A172 (cell line): ENCODE results near the gene SFI1. TPM values are rescaled to one million over a fixed set of nuclear protein-coding genes. Genes with fewer than 3 reads are reported as not detected.
"Not testable (repeated sequence)": the region's sequence is repeated elsewhere in the genome, so short reads cannot be mapped to it uniquely, and the experiment has no call there.

ENCODE experiments used
- DNase-seq: peaks from one replicate; pipeline ENCODE4 v3.0.0-alpha.2; 2015; ENCODE audit warnings: low spot score
- total RNA-seq: library from RNA; depleted of rRNA; stranded (reverse); fragments of >200 nt; shearing (Covaris generic); gene quantifications from 2 replicates; pipeline ENCODE4 v1.2.3, GENCODE V29; 2014; rRNA removed

The SFI1 gene, protein sequence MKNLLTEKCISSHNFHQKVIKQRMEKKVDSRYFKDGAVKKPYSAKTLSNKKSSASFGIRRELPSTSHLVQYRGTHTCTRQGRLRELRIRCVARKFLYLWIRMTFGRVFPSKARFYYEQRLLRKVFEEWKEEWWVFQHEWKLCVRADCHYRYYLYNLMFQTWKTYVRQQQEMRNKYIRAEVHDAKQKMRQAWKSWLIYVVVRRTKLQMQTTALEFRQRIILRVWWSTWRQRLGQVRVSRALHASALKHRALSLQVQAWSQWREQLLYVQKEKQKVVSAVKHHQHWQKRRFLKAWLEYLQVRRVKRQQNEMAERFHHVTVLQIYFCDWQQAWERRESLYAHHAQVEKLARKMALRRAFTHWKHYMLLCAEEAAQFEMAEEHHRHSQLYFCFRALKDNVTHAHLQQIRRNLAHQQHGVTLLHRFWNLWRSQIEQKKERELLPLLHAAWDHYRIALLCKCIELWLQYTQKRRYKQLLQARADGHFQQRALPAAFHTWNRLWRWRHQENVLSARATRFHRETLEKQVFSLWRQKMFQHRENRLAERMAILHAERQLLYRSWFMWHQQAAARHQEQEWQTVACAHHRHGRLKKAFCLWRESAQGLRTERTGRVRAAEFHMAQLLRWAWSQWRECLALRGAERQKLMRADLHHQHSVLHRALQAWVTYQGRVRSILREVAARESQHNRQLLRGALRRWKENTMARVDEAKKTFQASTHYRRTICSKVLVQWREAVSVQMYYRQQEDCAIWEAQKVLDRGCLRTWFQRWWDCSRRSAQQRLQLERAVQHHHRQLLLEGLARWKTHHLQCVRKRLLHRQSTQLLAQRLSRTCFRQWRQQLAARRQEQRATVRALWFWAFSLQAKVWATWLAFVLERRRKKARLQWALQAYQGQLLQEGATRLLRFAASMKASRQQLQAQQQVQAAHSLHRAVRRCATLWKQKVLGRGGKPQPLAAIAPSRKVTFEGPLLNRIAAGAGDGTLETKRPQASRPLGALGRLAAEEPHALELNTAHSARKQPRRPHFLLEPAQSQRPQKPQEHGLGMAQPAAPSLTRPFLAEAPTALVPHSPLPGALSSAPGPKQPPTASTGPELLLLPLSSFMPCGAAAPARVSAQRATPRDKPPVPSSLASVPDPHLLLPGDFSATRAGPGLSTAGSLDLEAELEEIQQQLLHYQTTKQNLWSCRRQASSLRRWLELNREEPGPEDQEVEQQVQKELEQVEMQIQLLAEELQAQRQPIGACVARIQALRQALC
- 5.1 and 11.2 TPM in 2 replicates for total RNA-seq

DNA sequence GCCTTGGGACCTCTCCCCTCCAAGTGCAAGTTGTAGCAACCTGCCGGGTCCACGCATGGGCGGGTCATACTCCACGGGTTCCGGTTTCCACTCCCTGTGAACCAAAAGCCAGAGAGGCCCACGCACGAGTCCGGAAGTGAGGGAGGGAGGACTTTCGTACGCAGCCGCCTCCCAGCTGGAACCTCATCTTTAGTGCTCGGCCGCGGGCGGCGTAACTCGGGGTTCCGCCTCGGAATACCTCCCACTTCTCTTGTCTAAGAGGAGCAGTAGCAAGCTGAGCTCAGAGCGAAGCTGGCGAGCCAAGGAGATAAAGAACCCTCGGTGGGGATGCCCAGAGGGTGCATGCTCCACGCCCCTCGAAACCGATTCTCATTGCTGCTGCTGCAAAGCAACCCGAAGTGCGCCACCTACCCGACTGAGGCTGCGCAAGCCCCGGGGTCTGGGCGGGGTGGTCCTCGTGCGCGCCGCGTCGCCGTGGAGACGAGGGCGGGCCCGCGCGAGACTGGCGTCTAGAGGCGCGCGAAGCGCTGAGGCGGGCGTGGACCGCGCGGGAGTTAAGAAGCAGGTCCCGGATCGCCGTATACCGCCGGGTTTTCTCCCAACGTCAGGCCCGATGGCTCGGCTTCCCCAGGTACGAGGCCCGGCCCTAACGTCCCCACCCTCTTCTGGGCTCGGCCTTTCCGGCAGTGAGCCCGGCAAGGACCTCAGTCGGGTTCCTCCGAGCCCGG, at the start of gene SFI1:
Gene SFI1, plus strand, starts transcription at position 530 of the 728 bp plus-strand sequence. CDS start 11,749 bp downstream, outside the sequence.
- DNase-seq, result peak; percentile 70

DNA sequence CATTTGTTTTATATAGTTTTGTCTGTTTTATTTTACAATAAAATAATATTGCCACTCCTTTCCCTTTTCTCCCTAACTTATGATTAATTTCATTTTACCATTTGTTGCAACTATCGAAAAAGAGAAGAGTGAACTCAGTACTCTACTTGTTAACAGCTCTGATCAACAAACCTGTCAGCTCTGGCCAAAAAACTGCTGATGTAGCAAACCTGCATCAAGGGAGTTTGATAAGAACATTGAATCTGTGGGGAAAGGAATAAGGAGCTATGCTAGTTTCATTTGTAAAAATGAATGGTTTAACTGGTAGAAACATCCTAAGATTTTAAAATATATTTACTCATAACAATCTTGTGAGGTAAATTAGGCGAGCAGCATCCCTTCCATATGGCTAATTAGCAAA, 49.6 kb upstream of the SFI1 start:
- no peak for DNase-seq

DNA sequence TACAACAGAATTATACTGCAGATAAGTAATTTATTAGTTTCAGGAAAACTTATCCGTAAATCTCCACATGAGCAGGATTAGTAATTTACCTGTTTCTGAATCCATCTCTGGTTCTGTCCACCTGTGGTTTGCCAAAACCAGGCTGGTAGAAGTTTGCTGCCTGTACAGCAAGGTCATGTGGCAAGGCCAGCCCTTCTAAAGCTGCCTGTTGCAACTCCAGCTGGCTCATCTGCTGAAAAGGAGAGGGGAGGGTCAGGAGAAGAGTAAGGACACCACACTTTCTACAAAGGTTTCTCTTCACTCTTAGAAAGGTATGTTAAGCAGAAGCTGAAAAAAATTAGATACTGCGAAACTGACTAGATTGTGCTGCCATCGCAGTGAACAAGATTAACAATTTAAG, 49.0 kb upstream of the SFI1 start:
- no peak for DNase-seq

DNA sequence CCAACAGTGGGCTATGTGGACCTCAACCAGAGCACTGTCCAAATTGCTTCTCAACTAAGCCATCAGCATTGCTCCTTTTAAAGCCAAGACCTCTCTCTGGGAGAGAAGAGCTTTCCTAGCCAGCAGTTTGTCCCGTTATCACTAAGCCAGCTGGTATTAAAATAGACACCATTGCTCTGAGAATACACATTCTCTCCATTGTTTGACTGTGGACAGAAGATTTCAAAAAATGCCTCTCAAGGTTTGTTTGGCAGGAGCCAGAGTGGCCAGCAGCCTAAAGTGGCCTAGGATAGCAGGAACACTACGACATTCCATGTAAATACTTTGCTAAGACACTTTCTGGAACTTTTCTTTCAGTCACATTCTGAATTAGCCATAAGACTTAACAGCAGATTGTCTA, 48.0 kb upstream of the SFI1 start:
- DNase-seq, result no peak

DNA sequence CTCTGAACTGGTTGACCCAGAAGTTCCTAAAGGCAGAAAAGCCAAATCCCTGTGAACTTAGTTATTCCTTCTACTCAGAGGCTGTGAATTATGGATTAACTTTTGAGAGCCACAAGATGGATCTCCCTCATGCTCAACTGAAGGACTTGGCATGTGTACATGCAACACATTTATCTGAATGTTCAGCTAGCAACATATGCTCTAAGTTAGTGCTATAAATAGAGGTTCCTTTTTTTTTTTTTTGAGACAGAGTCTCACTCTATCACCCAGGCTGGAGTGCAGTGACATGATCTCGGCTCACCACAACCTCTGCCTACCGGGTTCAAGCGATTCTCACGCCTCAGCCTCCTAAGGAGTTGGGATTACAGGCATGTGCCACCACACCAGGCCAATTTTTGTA, 46.8 kb upstream of the SFI1 start:
- DNase-seq, result no peak

DNA sequence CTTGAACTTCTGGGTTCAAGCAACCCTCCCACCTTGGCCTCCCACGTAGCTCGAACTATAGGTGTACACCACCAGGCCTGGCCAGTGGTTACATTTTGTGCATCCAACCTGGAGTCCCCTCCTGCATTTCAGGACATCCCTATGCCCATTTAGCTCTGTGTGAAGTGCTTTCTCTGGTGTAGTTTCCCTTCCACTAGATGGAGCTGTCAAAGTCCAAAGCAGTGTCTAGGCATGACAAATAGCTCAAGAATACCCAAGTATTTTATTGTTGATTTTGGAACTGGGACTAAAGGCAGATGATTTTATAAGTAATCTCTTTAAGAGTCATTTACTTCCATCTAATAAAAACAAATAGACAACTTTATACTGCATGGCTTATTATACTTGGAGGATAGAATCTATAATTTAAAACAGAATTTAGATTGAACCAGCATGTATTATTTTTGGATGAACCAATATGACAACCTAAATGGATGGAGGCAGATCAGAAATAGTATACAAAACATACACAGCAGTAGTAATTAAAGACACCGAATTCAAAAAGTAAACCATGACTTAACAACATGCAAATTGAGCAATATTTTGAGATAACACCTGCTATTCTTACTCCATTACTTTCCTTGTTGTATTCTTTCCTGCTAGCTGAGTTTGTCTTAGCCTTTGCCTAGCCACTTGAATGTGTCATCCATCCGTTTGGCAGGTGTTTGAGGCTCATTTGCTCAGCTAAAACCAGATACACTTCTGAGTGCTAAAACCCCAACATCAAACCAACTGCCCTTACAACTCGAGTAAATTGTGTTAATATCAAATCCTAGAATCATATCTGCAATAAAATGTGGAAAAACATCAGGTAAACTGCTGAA, 44.4 kb upstream of the SFI1 start:
- peak; percentile 14 for DNase-seq

- DNase-seq, result no peak
Measured at GRCh38 chr22:31461699-31462098, 34.6 kb upstream of the SFI1 start.

GRCh38 chr22:31465307-31465706, 31.0 kb upstream of the SFI1 start:
- DNase-seq, result no peak

- DNase-seq, result no peak
Measured at GRCh38 chr22:31474743-31475142, 21.6 kb upstream of the SFI1 start.

DNA sequence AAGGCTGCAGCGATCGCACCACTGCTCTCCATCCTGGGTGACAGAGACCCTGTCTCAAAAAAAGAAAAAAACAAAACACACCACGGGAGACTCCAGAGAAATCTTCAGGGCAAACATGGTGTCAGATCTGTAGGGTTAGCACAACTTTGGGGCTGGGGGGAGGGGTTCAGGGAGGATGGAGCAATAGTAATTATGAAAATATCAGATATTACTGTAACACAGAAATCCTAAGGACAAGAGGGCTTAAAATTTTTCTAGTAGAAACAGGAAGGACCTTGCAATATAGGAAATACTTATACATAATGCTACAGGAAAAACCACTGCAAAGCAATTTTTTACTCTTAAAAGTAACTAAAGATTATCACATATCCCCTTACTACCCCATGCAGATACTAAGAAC, 20.5 kb upstream of the SFI1 start:
- DNase-seq, result no peak

- no peak for DNase-seq
Measured at GRCh38 chr22:31477329-31477728, 19.0 kb upstream of the SFI1 start.

DNA sequence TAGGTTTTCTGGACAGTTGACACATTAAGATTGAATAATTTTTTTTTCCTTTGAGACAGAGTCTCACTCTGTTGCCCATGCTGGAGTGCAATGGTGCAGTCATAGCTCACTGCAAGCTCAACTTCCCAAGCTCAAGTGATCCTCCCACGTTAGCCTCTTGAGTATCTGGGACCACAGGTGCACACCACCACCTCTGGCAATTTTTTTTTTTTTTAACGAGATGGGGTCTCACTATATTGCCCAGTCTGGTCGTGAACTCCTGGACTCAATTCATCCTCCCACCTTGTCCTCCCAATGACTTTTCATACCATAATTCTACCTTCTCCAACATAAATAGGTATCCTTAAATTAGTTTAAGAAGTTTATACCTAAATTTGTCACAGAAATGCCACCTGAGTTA, 15.2 kb upstream of the SFI1 start:
- no peak for DNase-seq

DNA sequence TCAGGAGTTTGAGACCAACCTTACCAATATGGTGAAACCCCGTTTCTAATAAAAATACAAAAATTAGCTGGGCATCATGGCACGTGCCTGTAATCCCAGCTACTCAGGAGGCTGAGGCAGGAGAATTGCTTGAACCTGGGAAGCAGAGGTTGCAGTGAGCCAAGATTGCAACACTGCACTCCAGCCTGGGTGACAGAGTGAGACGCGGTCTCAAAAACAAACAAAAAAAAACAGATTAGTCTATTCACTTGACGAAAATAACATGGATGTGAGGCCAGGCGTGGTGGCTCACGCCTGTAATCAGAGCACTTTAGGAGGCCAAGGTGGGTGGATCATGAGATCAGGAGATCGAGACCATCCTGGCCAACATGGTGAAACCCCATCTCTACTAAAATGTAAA, 13.9 kb upstream of the SFI1 start:
- not testable (repeated sequence) for DNase-seq

GRCh38 chr22:31486369-31486768, 10.0 kb upstream of the SFI1 start:
- DNase-seq, result not testable (repeated sequence)

GRCh38 chr22:31486951-31487350, 9.4 kb upstream of the SFI1 start:
- DNase-seq, result no peak

- DNase-seq, result no peak
Measured at GRCh38 chr22:31488346-31488883, 7.9 kb upstream of the SFI1 start.

DNA sequence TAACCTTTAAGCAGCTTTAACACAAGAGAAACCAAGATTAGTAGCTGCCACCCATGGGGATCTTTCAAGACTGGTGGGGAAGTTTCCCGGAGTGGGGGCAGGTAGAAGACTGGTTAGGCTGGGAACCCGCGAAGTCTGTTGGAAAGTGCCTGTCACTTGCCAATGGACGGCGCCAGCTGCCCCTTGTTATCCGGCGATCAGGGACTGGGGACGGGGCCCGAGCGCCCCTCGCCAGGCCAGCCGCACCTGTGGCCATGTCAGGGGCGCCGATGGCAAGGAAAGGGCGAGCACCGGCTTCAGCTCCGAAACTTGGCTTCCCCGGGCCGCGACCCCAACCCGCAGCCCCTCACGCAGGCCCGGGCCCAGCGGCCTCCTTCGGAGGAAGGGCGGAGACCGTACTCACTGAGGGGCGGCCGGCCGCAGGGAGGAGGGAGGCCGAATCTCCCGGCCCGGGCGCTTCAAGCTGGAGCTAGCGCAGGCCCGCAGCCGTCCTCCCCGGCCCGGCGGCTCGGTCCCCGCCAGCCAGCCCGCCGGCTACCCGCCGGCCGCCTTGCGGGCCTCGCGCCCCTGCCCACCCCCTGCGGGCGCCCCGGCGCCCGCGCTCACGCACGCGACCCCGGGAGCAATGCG, 7.2 kb upstream of the SFI1 start:
- DNase-seq, result peak; percentile 13

- DNase-seq, result peak; percentile 44
Measured at GRCh38 chr22:31489632-31490495, 6.5 kb upstream of the SFI1 start, which contains the start of gene EIF4ENIF1. EIF4ENIF1 (minus strand) TSS chr22:31489842; CDS start chr22:31488718, 1,124 bp downstream.
